PFSK-1 (cell line): ENCODE results near the gene TSPAN15.

ENCODE experiments used
- FOXP2 ChIP-seq: optimal IDR thresholded peaks from 2 replicates; pipeline ENCODE3; 2011; ENCODE audit warnings: borderline replicate concordance, control low read depth, inconsistent platforms; ENCODE audit not compliant: insufficient read depth; ENCODE audit errors: extremely low read length, extremely low read depth
- POLR2AphosphoS5 ChIP-seq: IDR thresholded peaks from 2 replicates; pipeline ENCODE4 v1.6.1; 2012; ENCODE audit warnings: low read depth, mild to moderate bottlenecking, control low read depth, low read length, moderate library complexity
- SIN3A ChIP-seq: IDR thresholded peaks from 2 replicates; pipeline ENCODE4 v1.6.1; 2012; ENCODE audit warnings: mild to moderate bottlenecking, low read length, moderate library complexity, borderline replicate concordance; ENCODE audit not compliant: insufficient read depth
- TAF1 ChIP-seq: IDR thresholded peaks from 2 replicates; pipeline ENCODE4 v1.6.1; 2012; ENCODE audit warnings: low read length, control low read depth, borderline replicate concordance; ENCODE audit not compliant: insufficient read depth
- TF ChIP-seq, protein P1 (sequence below), 2 experiments: IDR thresholded peaks; 2 replicates each; pipeline versions ENCODE4 v1.6.1 to v1.8.0; 2011 to 2012; ENCODE audit warnings: low read depth in 2 of 2, low read length in 2 of 2, control low read depth in 1 of 2, inconsistent platforms in 1 of 2, mild to moderate bottlenecking in 1 of 2, moderate library complexity in 1 of 2; ENCODE audit not compliant: insufficient read depth in 1 of 2

The TSPAN15 gene

DNA sequence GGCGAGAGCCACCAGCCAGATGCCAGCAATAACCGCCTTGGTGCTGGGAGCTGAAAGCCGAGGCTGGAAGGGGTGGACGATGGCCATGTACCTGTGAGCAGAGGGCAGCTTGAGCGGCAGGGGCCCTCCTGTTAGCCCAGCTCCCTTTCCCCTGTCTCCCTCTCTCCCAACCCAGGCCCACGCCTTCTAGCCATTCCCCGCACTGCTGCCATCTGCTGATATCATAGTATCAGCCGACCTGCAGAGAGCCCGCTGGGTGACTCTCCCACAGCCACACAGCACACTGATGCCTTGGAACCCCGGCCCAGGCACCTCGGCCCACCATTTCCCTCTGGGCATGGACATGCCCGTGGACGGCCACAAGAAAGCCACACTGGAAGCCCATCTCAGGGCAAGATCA lies 36.2 kb upstream of the TSPAN15 start:
- TF ChIP-seq POLR2AphosphoS5 (no peak), SIN3A (no peak), FOXP2 (no peak), TAF1 (no peak)
- TF ChIP-seq, protein P1, sequence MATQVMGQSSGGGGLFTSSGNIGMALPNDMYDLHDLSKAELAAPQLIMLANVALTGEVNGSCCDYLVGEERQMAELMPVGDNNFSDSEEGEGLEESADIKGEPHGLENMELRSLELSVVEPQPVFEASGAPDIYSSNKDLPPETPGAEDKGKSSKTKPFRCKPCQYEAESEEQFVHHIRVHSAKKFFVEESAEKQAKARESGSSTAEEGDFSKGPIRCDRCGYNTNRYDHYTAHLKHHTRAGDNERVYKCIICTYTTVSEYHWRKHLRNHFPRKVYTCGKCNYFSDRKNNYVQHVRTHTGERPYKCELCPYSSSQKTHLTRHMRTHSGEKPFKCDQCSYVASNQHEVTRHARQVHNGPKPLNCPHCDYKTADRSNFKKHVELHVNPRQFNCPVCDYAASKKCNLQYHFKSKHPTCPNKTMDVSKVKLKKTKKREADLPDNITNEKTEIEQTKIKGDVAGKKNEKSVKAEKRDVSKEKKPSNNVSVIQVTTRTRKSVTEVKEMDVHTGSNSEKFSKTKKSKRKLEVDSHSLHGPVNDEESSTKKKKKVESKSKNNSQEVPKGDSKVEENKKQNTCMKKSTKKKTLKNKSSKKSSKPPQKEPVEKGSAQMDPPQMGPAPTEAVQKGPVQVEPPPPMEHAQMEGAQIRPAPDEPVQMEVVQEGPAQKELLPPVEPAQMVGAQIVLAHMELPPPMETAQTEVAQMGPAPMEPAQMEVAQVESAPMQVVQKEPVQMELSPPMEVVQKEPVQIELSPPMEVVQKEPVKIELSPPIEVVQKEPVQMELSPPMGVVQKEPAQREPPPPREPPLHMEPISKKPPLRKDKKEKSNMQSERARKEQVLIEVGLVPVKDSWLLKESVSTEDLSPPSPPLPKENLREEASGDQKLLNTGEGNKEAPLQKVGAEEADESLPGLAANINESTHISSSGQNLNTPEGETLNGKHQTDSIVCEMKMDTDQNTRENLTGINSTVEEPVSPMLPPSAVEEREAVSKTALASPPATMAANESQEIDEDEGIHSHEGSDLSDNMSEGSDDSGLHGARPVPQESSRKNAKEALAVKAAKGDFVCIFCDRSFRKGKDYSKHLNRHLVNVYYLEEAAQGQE (IDR thresholded peaks at IDR 0.05; ENCODE audit: insufficient read depth in 1 of 2, low read depth in 2 of 2, low read length in 2 of 2), result no peak

DNA sequence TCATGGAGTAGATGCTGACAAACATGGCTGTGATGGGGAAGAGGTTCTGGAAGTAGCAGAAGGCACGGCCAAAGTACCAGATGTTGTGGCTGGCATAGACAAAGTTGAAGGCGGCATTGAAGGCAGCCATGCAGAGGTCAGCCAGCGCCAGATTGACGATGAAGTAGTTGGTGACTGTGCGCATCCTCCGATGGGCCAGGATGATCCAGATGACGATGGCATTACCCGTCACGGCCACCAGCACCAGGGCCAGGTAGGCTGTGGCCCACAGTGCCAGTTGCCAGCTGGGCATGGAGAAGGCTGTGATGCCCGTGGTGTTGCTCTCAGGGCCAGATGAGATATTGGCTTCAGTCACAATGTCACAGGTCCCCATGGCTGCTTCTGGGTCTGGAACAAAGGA lies 35.3 kb upstream of the TSPAN15 start:
- no peak for TF ChIP-seq SIN3A
- no peak for TF ChIP-seq FOXP2
- no peak for TF ChIP-seq POLR2AphosphoS5
- TF ChIP-seq, protein P1 (IDR thresholded peaks at IDR 0.05; ENCODE audit: insufficient read depth in 1 of 2, low read depth in 2 of 2, low read length in 2 of 2), result no peak
- TF ChIP-seq TAF1, result no peak

DNA sequence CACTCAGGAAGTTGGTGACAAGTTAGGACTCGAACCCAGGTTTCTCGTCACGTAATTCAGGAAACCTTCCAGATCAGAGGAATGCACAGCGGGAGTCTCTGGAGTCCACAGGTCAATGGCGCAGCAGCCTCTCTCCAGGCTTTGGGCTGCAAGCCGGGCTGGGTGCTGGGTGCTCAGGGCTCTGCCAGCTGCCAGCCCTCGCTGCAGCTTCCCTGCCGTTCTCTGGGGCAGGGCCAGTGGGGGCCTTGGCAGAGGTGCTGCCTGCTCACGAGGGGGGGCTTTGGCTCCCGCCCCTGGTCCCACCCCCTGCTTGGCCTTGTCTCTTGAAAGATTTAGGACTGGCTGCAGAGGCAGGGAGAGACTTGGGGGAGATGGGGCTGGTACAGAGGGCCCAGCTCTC lies 34.6 kb upstream of the TSPAN15 start, which contains the start of gene TACR2:
Gene TACR2 (minus strand): TSS at position 224 of the 400 bp plus-strand sequence. CDS start 595 bp downstream, outside the sequence.
- TF ChIP-seq SIN3A, result no peak
- TF ChIP-seq, protein P1 (IDR thresholded peaks at IDR 0.05; ENCODE audit: insufficient read depth in 1 of 2, low read depth in 2 of 2, low read length in 2 of 2), result no peak
- TF ChIP-seq POLR2AphosphoS5, result no peak
- TF ChIP-seq FOXP2, result no peak
- no peak for TF ChIP-seq TAF1

DNA sequence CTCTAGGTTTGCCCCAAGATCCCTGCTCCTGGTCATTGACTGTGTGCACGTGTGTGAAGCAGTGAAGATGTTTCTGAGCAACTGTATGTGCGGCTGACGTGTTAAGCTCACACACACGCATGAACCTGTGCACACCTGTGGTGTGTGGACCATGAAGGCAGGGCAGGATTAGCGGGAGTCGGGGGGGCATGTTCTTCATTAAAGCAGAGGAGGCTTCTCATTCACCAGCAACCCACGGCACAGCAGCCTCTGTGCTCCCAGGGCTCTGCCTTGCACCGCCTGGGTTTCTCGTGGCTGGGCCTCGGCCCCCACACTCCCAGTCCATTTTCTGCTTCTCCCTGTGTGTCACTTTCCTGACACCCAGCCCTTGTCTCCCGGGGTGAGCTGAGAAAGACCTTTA lies 33.7 kb upstream of the TSPAN15 start:
- TF ChIP-seq, protein P1 (IDR thresholded peaks at IDR 0.05; ENCODE audit: insufficient read depth in 1 of 2, low read depth in 2 of 2, low read length in 2 of 2), result no peak
- TF ChIP-seq FOXP2, result no peak
